GM19035 (cell line): ENCODE data around the gene R3HDM1.
A peak's percentile ranks its signal among the peaks of the same experiment; 100 is the strongest.
"Not testable (repeated sequence)": the region's sequence is repeated elsewhere in the genome, so short reads cannot be mapped to it uniquely, and the experiment has no call there.

Experiments
- ATAC-seq: cut with Tn5 transposase; IDR thresholded peaks from one replicate; pipeline ENCODE4 v1.9.1; 2021; ENCODE audit not compliant: unreplicated experiment

R3HDM1 gene

DNA sequence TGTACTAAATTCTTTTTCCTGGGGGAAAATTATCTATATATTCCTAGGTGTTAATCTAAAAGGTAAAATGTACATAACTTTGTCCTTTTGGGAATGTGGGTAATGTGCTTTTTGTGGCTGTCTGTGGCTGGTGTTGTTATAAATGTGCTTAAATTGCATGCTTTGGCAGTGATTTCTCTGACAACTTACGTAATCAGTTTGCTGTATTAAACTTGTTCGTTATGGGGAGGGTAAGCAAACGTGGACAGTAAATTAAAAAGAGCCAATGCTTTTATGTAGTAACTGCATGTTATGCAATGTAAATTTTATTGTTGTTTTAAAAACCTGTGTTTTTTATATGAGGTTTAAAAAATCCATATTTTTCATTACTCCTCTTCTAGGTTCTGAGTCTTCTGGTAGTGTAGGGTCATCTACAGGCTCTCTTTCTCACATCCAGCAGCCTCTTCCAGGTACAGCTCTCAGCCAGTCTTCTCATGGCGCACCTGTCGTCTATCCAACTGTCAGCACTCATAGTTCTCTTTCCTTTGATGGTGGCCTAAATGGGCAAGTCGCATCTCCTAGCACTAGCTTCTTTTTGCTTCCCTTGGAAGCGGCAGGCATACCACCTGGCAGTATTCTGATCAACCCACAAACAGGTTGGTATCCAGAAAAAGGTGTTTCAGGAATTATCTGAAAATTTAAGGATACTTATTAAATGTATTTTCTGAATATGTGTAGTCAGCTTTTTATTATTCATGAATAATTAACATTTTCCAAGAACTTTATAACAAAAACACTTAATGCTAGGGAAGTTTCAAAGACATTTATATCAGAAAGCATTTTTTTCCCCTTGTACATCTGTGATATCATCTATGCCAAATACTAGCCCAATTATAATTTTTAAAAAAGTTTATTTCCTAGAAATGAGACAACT, 110.1 kb downstream of the R3HDM1 start:
- ATAC-seq: no peak

DNA sequence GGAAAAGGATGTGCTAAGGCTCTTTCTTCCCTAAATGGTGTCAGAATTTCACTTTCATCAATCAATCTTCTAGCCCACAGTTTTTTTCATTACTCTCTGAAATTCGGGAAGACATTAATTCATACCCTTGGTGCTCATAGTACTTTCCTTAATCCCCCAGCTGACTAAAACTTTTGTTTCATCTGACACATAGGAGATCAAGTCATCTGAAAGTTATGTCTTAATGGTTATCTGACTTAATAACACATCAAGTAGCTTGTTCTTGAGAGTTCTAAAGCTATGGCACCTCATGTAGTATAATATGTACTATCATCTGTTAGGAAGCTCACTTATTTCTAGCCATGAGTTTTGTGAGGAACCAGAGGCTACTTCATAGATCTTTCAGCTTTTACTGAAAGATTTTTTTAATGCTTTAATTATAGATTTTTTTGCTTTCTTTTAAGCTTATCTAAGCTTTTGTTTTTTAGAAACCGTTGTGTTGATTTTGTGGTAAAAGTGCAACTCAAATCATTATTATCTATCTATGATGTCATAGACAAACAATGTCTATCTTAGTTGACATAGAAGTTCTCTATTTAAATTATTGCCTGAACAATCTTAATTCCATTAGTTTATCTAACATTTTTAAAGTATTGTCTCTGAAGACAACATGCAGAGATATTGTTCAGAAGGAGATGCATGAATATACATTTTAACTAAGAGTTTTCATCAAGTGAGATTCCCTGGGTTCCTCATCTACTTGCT, 116.7 kb downstream of the R3HDM1 start:
- no peak for ATAC-seq

DNA sequence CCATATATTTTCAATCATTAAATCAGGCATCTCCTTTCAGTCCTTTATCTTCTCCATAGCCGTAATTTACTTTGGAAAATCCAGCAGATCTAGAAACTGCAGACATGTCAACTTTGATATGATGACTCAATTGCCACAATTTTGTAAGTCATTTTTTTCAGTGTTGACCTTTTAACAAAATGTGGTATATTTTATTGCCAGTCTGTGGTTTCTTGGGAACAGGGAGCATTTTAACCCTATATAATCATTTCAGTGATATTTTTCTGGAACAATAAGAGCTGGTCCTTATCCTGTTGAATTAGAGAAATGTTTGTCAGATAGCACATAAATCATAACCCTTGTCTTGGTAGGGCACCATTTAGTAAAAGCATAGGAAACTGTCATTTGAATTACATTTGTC, 119.4 kb downstream of the R3HDM1 start:
- ATAC-seq: no peak

DNA sequence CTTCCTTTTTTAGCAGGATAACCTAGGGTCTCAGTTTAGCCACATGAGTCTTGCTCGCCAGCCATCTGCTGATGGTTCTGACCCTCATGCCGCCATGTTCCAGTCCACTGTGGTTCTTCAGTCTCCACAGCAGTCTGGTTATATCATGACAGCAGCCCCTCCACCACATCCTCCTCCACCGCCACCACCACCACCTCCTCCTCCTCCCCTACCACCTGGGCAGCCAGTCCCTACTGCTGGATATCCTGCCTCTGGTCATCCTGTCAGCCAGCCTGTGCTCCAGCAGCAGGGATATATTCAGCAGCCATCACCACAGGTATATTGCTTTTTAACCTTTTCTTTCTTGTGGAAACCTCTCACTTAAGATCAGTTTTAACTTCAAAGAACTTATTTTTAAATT, 120.4 kb downstream of the R3HDM1 start:
- no peak for ATAC-seq

DNA sequence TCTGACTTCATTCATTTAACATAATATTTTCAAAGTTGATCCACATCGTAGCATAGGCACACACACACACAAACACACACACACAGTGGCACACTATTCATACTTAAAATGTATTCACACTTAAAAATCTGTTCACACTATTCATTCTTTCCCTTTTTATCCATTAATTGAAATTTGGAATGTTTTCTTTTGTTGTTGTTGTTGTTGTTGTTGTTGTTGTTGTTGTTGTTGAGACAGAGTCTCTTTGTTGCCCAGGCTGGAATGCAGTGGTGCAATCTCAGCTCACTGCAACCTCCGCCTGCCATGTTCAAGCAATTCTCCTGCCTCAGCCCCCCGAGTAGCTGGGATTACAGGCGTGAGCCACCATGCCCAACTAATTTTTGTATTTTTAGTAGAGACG, 123.0 kb downstream of the R3HDM1 start:
- not testable (repeated sequence) for ATAC-seq

DNA sequence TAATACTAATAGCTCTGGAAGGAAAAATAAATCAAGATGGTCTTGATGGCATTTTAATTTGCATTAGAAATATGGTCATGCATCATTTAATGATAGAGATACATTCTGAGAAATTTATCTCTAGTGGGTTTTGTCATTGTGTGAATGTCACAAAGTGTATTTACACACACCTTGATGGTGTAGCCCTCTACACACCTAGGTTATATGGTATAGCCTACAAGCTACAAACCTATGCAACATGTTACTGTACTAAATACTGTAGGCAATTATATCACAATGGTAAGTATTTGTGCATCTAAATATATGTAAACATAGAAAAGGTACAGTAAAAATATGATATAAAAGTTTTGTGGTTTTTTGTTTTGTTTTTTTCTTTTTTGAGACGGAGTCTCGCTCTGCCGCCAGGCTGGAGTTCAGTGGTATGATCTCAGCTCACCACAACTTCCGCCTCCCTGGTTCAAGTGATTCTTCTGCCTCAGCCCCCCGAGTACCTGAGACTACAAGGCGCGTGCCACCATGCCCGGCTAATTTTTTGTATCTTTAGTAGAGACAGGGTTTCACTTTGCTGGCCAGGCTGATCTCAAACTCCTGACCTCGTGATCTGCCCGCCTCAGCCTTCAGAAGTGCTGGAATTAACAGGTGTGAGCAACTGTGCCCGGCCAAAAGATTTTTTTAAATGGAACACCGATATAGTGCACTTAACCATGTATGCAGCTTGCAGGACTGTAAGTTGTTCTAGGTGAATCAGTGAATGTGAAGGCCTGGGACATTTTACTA, 126.7 kb downstream of the R3HDM1 start:
- ATAC-seq: peak; percentile 70

DNA sequence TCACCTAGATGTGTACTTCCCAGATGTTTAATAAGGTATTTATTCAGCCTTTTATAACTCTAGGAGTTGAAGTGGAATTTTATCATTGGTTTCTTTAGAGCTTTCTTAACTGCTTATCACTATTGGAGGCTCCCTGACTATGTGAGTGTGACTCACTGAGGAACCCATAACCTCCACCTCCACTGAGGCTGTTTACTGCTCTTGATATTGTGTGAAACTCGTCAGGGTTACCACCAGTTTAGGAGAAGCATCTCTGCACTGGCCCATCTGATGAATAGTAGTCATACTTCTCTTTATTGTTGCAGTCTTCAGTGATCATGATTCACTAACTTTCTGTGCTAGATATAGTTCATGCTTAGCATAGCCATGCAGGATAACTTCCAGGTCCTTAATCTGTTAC, 130.8 kb downstream of the R3HDM1 start:
- no peak for ATAC-seq

DNA sequence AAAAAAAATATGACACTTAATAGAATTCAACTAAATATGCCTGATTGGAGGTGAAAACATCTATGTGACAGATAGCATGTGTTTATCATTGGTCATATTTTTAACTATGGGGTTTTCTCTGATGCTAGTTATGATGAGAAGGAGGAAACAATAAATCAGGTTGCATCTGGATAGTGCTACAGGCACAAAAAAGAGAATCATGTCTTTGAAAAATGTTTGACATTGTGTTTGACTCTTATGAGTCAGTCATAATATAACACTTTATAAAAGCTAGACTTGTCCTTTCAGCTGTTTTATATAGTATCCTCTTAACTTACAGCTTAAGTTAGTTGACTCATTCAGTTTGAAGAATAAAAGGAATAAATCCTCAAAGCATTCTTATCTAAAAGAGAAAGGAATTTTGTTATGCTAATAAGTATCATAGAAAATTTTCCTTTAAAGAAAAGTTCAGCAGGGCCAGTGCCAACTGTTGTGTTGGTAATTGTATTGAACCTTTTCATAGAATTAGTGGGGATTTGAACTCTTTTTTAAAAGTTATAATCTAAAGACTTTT, 131.9 kb downstream of the R3HDM1 start:
- no peak for ATAC-seq

DNA sequence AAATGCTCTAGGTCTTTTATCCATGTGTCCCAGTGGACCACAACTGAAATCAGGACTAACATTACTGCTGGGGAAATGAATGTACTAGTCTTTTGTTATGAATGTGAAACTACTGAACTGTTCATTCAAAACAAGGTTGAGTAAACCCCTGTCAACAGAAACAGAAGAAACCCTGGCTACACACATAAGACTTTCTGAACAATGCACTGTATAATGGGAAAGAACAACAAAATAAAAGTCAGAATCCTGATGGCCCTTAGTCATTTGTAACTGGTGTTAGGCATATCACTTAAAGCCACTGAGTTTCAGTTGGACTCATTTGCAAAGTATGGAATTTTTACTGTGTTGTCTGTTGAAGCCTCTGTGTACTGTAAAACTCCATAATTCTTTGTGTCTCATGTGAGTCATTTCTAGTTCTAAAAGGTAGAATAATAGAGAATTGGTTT, 133.4 kb downstream of the R3HDM1 start:
- ATAC-seq: peak; percentile 91

DNA sequence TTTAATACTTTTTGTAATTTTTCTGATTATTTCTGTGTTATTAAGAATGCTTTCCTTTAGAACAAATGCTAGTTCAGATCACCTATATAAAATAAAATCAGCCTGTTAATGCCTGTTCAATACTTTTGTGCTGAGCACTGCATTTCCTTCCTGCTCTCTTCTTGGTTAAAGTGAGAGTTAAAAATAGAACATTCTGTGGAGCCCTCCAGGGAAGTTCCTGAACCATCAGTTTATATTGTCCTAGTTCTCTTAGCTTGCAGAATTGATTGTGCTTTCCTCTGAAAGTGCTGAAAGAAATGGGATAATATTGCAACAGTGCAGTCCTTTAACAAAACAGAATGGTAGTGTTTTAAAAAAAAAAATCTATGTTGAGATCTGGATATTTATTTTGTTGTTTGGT, 135.8 kb downstream of the R3HDM1 start:
- no peak for ATAC-seq

DNA sequence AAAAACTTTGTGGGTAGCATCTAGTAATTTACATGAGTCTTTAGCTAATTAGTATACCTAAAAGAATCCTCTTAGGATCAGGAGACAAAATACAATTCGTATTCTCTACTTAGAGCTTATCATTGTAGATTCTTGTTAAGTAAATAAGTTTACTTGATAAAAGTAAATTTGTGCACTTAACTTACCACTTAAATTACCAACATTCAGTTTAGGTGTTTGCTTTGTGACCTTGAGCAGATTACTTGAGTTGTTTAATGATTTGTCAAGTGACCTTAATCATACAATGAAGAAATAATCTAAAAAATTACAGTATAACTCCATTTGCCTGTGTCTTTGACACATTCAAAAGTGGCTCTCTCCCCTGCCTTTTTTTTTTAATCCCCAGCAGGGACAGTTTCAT, 143.2 kb downstream of the R3HDM1 start:
- ATAC-seq: no peak

DNA sequence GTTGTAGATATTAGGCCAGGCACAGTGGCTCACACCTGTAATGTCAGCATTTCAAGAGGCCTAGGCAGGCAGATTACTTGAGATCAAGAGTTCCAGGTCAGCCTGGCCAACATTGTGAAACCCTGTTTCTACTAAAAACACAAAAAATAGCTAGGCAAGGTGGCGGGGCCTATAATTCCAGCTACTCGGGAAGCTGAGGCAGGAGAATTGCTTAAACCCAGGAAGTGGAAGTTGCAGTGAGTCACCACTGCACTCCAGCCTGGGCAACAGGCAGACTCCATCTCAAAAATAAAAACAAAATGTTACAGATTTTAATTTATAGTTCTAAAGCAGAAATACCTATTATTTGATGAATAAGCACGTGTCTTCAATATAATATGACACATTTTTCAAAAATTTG, 144.7 kb downstream of the R3HDM1 start:
- ATAC-seq: no peak

DNA sequence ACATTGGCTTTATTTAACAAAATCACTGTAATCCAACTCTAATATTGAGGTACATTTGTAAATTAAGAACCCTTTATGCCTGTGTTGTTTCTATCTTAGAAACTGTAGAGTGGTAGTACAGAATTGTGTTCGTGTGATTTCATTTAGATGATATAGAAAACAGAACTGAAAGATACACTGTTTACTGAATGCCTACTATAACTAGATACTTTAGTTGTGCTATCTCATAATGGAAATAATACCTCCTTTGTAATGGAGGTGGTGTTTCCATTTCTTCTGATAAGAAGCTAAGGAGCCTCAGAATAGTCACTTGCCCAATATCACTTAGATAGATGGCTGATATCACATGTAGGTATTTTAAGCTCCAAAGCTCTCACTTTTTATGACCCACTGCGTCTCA, 147.8 kb downstream of the R3HDM1 start:
- no peak for ATAC-seq

DNA sequence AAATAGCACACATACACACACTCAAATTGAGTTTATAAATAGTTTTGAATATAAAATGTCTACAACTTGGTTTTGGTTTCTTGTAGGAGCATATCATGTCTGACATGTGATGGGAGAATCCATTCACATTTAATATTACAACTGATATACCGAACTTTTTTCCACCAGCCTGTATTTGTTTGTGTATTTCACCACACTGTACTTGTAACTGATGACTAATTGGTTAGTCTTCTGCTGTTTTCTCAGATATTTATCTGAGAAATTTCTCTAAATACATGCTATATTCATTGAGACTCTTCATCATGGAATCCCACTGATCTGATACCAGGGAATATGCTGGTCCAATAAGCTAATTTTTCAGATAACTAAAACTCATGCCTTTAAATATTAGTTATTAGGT, 154.1 kb downstream of the R3HDM1 start:
- no peak for ATAC-seq

DNA sequence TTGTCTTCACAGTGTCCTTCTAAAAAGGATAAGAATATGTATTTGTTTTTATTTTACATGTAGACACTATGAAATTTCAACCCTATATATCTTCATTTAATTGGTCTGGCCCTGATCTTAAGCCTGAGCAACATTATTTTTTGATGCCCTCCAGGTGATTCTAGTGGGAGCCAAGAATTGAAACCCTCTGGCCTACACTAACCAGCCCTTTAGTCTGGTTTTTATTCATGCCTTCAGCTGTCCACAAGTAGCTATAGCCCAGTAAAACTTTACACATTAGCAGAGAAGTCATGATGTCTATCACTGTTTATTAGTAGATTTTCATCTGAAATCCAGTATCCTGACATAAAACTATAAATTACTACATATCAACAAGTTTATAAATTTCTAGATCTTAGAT, 157.7 kb downstream of the R3HDM1 start:
- peak; percentile 46 for ATAC-seq

DNA sequence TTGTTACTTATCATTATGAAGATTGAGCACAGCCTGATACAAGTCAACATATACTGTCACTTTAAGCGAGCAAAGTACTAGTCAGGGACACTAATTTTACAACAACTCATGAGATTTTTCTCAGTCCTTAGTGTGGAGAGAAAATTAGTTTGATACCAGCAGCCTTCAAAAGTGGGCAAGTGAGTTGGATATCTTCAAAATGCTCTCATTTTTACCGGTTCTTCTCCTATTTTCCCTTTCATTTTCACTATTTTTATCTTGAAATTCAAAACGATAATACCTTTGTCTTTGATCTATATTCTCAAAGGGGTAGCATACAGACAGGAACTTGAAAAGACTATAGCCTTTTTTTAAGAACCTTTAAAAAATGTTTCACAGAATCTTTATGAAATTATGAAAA, 158.4 kb downstream of the R3HDM1 start:
- ATAC-seq: no peak

DNA sequence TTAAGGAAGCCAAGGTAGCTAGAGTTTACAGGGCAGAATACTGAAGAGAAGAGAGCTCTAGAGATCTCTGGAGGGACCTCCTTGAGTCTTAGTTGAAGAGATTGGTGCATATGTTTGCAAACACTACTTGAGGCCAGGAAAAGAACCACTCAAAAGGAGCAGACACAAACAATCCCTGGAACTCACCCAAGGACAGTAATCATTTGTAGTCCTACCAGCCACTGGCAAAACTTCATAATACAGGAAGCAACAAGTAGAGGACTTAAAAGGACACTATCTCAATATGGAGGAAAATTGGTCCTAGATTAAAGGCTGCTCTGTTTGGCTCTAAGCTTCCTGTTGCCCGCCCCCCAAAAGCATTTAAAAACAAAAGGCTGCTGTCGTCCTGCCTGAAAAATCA, 163.4 kb downstream of the R3HDM1 start:
- no peak for ATAC-seq

DNA sequence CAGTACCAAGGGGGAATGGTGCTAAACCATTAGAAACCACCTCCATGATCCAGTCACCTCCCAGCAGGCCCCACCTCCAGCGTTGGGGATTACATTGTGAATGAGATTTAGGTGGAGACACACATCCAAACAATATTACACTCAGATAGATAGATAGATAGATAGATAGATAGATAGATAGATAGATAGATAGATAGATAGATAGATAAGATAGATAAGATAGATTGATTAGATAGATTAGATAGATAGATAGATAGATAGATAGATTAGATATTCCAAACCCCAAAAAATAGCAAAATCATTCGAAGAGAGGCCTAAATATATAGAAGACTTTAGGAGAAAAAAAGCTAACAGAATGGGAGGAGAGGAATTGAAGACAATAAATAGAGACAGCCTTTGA, 167.6 kb downstream of the R3HDM1 start:
- ATAC-seq: no peak

DNA sequence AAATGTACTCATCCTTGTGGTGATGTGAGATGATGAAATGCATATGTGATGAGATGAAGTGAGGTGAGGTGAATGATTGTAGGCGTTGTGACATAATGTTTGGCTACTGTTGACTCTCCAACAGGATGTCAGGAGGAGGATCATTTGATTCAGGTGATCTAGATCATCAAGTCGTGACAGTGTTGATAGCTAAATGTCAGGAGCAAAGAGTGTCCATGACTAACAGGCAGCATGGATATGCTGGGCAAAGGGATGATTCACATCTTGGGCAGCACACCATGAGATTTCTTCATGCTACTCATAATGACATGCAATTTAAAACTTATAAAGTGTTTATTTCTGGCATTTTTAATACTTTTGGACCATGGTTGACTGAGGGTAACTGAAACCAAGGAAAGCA, 170.2 kb downstream of the R3HDM1 start:
- no peak for ATAC-seq

DNA sequence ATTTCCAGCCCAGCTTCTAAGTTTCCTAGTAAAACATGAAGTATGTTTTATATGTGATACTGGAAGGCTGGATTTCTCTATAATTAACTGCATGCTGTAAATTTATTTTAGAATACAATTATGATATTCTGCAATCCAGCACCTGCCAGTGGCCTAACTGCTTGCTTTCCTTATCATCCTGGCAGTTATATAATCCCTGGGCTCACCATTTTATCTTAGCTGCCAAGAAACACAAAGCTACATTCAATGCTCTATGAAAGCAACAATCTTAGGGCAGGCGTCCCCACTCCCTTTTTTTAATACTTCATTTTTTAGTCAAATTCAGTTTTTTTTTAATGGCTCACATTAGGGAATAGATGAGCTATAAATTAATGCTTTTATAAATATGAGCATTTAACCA, 172.0 kb downstream of the R3HDM1 start:
- ATAC-seq: no peak

DNA sequence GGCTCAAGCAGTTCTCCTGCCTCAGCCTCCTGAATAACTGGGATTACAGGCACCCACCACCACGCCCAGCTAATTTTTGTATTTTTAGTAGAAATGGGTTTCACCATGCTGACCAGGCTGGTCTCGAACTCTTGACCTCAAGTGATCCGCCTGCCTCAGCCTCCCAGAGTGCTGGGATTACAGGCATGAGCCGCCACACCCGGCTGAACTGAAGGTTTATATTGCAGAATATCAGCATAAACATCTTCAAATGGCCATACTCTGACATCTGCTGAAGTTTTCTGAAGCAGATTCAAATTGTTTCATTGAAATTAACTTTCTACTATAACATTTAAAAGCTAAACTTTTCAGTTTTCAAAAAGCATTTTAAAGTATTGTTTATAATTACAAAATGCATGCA, 172.8 kb downstream of the R3HDM1 start:
- not testable (repeated sequence) for ATAC-seq
